Fibroblast of mammary gland (primary cell): ENCODE measurements around the gene SDHAF3.
A peak's percentile ranks its signal among the peaks of the same experiment; 100 is the strongest.
"Not testable (repeated sequence)": the region's sequence is repeated elsewhere in the genome, so short reads cannot be mapped to it uniquely, and the experiment has no call there.

Experiments used
- DNase-seq: peaks from one replicate; pipeline ENCODE4 v3.0.0-alpha.2; 2010; ENCODE audit warnings: low read depth
- H3K4me3 ChIP-seq: 2 replicates; pipeline ENCODE4 v1.5.1; 2011; ENCODE audit warnings: low read depth, mild to moderate bottlenecking, low read length, moderate library complexity; ENCODE audit not compliant: control insufficient read depth
- TF ChIP-seq, protein P1 (sequence below): conservative IDR thresholded peaks from 2 replicates; pipeline ENCODE4 v1.5.1; 2011; ENCODE audit warnings: low read depth, low read length, inconsistent platforms; ENCODE audit not compliant: control insufficient read depth, insufficient read depth

Gene SDHAF3

DNA sequence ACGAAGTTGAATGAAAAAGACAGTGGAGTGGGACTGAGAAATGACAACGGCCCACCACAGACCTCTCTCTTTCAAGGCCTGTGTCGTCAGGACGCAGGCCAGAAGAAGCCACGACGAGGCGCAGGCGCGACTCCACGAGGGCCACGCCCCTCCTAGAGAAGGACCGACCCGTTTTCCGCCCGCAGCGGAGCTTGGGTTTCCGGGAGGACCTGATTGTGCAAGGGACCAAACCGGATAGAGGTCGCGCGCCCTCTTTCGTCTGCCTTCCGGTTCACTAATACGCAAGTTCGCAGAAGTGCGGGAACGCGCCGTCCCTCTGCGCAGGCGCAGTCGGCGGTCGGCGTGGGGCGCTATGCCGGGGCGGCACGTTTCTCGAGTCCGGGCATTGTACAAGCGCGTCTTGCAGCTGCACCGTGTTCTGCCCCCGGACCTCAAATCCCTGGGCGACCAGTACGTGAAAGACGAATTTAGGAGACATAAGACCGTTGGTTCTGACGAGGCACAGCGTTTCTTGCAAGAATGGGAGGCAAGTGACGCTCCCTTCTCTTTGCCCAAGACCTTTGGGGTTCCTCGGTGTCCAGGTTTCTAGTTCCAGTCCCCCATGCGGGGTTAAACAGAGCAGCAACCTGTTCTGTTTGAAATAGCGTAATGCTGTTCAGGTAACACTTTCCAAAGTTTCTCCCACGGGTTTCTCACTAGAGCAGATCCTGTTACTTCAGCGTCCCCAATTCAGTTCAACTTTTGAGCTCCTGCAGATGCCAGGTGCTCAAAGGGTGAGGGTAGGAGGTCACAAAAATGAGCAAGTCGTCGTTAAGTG is at the start of gene SDHAF3:
Gene SDHAF3, plus strand, starts transcription at position 327 of the 817 bp plus-strand sequence. Its CDS starts 26 bp downstream, at position 353.
- TF ChIP-seq, protein P1, sequence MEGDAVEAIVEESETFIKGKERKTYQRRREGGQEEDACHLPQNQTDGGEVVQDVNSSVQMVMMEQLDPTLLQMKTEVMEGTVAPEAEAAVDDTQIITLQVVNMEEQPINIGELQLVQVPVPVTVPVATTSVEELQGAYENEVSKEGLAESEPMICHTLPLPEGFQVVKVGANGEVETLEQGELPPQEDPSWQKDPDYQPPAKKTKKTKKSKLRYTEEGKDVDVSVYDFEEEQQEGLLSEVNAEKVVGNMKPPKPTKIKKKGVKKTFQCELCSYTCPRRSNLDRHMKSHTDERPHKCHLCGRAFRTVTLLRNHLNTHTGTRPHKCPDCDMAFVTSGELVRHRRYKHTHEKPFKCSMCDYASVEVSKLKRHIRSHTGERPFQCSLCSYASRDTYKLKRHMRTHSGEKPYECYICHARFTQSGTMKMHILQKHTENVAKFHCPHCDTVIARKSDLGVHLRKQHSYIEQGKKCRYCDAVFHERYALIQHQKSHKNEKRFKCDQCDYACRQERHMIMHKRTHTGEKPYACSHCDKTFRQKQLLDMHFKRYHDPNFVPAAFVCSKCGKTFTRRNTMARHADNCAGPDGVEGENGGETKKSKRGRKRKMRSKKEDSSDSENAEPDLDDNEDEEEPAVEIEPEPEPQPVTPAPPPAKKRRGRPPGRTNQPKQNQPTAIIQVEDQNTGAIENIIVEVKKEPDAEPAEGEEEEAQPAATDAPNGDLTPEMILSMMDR: no peak
- H3K4me3 ChIP-seq: peak within 1 kb of the TSS; percentile 98
- DNase-seq: peak; percentile 98

DNA sequence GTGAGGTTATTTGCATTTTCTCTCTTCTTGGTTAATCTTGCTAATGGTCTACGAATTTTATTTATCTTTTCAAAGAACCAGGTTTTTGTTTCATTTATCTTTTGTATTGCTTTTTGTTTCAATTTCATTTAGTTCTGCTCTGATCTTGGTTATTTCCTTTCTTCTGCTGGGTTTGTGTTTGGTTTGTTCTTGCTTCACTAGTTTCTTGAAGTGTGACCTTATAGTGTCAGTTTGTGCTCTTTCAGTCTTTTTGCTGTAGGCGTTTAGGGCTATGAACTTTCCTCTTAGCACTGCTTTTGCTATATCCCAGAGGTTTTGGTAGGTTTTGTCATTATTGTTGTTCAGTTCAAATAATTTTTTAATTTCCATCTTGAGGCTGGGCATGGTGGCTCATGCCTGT is 45.5 kb upstream of the SDHAF3 start:
- not testable (repeated sequence) for H3K4me3 ChIP-seq, DNase-seq

DNA sequence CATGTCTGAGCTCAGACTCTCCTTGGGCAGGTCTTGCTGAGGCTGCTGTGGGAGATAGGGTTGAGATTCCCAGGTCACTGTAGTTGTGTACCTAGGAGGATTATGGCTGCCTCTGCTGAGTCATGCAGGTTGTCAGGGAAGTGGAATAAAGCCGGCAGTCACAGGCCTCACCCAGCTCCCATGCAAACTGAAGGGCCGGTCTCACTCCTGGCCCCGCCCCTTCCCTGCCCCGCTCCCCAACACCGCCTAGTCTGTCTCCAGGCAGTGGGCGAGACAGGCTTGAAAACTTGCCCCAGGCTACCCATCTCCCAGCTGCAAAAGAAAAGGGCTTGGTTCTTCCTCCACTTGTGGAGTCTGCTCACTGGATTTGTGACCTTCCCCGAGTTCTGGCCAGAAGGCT is 41.6 kb upstream of the SDHAF3 start:
- H3K4me3 ChIP-seq: no peak overlapping the region
- DNase-seq: no peak
- TF ChIP-seq, protein P1: no peak

DNA sequence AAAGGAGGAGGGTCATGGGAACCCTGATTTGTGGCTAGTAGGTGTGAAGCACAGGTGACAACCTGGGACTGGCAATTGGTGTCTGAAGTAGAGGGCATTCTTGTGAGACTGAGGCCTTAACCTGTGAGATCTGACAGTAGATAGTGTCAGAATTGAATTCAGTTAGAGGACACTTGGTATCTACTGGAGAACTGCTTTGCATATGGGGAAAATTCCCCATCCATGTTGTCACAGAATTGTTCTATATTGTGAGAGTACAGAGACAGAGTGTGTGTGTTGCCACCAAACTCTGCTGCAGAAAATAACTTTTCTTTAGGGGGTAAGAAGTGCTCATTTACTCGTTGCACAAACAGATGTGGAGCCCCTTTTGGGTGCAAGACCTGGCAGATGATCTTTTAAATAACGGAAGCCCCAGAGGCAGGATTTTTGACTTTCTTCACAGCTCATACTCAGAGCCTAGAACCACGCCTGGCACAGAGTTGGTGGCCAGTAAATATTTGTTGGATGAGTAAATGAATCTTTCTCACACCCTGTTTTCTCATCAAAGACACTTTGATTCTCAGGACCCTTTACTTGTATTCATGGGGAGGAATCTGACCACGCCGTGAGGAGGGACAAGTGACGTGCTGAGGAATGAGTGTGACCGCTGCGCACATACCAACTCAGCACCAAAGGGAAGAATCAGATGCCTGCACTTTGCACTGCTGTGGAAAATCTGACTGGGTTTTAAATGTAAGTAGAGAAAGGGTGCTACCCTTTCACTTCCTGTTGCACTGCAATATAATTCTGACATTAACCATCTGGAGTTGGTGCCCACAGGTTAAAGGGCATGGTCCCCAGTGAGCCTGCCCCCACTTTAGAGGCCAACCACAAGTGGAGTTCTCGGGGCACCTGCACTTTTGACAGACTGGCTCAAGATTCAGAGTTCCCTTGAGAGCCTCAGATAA is 39.2 kb upstream of the SDHAF3 start:
- TF ChIP-seq, protein P1: no peak
- no peak for DNase-seq
- no peak overlapping the region for H3K4me3 ChIP-seq

DNA sequence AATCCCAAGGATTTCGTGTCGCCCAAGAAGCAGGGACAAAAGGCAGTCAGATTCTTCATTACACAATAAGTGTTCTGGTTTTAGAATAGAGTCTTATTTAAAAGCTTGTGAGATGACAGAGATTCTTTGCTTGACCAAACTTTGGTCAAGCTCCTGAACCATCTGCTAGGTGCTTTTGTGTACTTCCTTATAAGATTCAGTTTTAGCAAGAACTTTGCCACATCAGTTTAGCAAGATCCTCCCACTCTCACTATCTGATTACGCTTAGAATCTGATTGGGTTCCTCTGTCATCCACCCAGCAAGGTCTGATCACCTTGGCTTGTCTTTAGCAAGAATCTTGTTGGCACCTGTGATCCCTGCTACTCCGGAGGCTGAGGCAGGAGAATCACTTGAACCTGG is 38.2 kb upstream of the SDHAF3 start:
- TF ChIP-seq, protein P1: no peak
- H3K4me3 ChIP-seq: no peak overlapping the region
- no peak for DNase-seq

DNA sequence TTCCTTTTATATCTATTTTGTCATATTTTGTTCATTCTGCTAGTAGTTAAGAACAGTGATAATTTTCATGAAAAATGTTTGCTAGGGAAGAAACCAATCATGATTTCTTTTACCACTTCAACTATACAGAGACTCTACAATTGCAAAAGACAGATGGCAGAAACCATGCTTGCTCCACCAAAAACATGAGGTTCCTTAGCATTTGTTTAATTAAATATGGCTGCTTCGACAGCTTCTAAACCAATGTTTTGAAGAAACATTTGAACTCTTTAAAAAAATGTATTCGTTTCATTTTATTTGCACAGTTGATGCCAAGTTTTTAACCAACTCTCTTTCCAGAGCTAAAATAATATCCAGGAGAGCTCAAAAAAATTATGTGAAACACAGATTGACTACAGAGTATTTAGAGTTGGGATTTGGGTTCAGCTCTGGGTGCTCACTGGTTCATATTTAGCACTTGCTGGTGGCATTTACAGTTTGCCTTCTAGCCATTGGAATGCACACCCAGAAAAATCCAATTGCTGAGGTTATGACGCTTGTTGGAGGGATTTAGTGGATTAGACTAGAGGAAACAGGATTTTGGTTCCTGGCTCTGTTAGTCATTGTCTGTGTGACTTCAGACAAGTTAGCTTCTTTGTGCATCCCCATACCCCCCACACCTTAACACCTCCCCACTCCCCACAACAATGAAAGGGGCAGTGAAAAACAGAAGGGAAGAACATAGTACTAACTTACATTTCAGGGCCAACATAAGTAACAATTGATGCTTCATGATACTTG is 35.8 kb upstream of the SDHAF3 start:
- TF ChIP-seq, protein P1: no peak
- DNase-seq: no peak
- H3K4me3 ChIP-seq: no peak overlapping the region
